Upper lobe of left lung (tissue), 6 donors: ENCODE measurements around the gene MDC1. TPM values are rescaled to one million over a fixed set of nuclear protein-coding genes. Genes with fewer than 3 reads are reported as not detected.
"Not testable (repeated sequence)": the region's sequence is repeated elsewhere in the genome, so short reads cannot be mapped to it uniquely, and the experiment has no call there.

Experiments
- ATAC-seq, 2 donors: fragments of 200-7000 bp; cut with Tn5 transposase; one replicate each; pipeline ENCODE4 v1.9.1; 2022; ENCODE audit warnings: mild to moderate bottlenecking in 2 of 2, moderate library complexity in 2 of 2; ENCODE audit not compliant: low FRiP score in 2 of 2
- DNase-seq, 2 donors: peaks; one replicate each; pipeline ENCODE4 v3.0.0-alpha.2; 2019 to 2020
- H3K27ac ChIP-seq, 4 donors: fragments of 200-600 bp; sonication (generic); one replicate each; pipeline ENCODE4 v1.5.1; 2016 to 2019
- H3K27me3 ChIP-seq, 4 donors: fragments of 200-600 bp; sonication (generic); one replicate each; pipeline ENCODE4 v1.5.1; 2017 to 2019
- H3K36me3 ChIP-seq, 4 donors: fragments of 200-600 bp; sonication (generic); one replicate each; pipeline ENCODE4 v1.5.1; 2016 to 2019
- H3K4me1 ChIP-seq, 4 donors: fragments of 200-600 bp; sonication (generic); one replicate each; pipeline ENCODE4 v1.5.1; 2018 to 2019
- H3K4me3 ChIP-seq, 4 donors: fragments of 200-600 bp; sonication (generic); one replicate each; pipeline ENCODE4 v1.5.1; 2017 to 2019; ENCODE audit warnings: mild to moderate bottlenecking in 2 of 4, moderate library complexity in 1 of 4
- H3K9me3 ChIP-seq, 4 donors: fragments of 200-600 bp; sonication (generic); one replicate each; pipeline ENCODE4 v1.5.1; 2018 to 2019
- EP300 ChIP-seq, 4 donors: sonication (generic); formaldehyde crosslinking; IDR thresholded peaks; one replicate each; pipeline ENCODE4 v1.5.1; 2017; ENCODE audit warnings: antibody characterized with exemption in 4 of 4, control low read depth in 2 of 4
- POLR2A ChIP-seq, 4 donors: fragments of 450-650 bp; IDR thresholded peaks; one replicate each; pipeline ENCODE4 v1.5.1; 2016 to 2017; ENCODE audit warnings: antibody characterized with exemption in 4 of 4, mild to moderate bottlenecking in 2 of 4
- POLR2AphosphoS5 ChIP-seq, 2 donors: sonication (generic); formaldehyde crosslinking; IDR thresholded peaks; one replicate each; pipeline ENCODE4 v1.5.1; 2017; ENCODE audit warnings: antibody characterized with exemption in 2 of 2
- WGBS, 2 donors: methylation state at CpG; one replicate each; pipeline ENCODE4 v1.1.5; 2017 to 2018; 5-methylcytosine and 5-hydroxymethylcytosine counted together
- total RNA-seq, 6 donors: library from RNA; depleted of rRNA in 4 of 6; stranded (reverse); fragments of >200 nt in 4 of 6; gene quantifications; one replicate each; pipeline versions ENCODE4 v1.1.0 to v1.2.1, GENCODE V29; 2016 to 2021
- TF ChIP-seq, protein P1 (sequence below), 6 experiments: fragments of 450-650 bp in 4 of 6; fragments of 200-600 bp in 2 of 6; sonication (generic) in 2 of 6; IDR thresholded peaks; one replicate each; pipeline ENCODE4 v1.5.1; 2016 to 2019; ENCODE audit warnings: antibody characterized with exemption in 6 of 6
- donor health status: DM: no; HTN: no; CAD: no; lungs with moderate emphysema.
- donor health status: DM: no; HTN: yes; CAD: no; lungs with severe emphysema.

The MDC1 gene
- total RNA-seq, 6 donors from 2014 or later: 13.5 to 33.5 (median 24.2) TPM

DNA sequence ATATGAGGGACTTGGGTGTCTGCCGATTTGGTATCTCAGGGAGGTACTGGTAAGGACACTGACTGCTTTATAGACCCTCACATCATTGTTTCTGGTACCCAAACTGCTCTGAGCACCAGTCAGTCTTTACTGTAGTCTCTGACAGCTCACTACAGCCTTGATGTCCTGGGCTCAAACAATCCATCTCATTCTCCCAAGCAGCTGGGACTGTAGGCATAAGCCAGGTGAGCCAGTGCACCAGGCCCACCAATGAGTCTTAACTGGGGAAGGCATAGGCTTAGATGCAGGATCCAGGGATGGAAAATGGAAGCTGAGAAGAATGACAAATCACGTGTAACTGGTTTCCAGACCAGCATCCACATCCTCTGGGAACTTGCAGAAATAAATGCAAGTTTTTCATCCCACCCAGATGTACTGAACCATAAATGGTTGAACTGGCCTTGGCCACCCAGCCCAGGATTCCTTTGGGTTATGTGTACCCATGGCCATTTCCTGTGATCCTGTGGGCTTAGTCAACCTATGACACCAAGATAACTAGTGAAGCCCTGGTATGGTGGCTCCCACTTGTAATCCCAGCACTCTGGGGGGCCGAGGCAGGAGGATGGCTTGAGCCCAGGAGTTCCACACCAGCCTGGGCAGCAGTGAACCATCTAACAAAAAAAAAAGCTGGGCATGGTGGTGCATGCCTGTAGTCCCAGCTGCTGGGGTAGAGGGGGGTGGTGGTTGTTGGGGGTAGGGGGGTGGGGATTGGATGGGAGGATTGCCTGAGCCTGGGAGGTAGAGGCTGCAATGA lies 8.8 kb upstream of the MDC1 start:
- Histone ChIP-seq H3K27ac (peak overlapping the region in 2 of 4 donors; percentile 30 to 32), H3K27me3 (no peaks in the 10 kb centered on the region), H3K9me3 (no peaks in the 10 kb centered on the region), H3K4me1 (peaks cover 18 to 49% (median 37%) of the 10 kb centered on the region in 4 donors), H3K36me3 (peaks cover 40 to 88% (median 69%) of the 10 kb centered on the region in 4 donors), H3K4me3 (no peak overlapping the region)
- TF ChIP-seq EP300 (IDR thresholded peaks at IDR 0.05) (no peak), POLR2AphosphoS5 (IDR thresholded peaks at IDR 0.05) (no peak), POLR2A (IDR thresholded peaks at IDR 0.05) (no peak)
- TF ChIP-seq, protein P1, sequence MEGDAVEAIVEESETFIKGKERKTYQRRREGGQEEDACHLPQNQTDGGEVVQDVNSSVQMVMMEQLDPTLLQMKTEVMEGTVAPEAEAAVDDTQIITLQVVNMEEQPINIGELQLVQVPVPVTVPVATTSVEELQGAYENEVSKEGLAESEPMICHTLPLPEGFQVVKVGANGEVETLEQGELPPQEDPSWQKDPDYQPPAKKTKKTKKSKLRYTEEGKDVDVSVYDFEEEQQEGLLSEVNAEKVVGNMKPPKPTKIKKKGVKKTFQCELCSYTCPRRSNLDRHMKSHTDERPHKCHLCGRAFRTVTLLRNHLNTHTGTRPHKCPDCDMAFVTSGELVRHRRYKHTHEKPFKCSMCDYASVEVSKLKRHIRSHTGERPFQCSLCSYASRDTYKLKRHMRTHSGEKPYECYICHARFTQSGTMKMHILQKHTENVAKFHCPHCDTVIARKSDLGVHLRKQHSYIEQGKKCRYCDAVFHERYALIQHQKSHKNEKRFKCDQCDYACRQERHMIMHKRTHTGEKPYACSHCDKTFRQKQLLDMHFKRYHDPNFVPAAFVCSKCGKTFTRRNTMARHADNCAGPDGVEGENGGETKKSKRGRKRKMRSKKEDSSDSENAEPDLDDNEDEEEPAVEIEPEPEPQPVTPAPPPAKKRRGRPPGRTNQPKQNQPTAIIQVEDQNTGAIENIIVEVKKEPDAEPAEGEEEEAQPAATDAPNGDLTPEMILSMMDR (IDR thresholded peaks at IDR 0.05): no peak
- 53 to 59% methylated on average over 2 to 3 of the region's 3 CpGs for WGBS, 2 donors
- no peak for ATAC-seq
- no peak for DNase-seq

DNA sequence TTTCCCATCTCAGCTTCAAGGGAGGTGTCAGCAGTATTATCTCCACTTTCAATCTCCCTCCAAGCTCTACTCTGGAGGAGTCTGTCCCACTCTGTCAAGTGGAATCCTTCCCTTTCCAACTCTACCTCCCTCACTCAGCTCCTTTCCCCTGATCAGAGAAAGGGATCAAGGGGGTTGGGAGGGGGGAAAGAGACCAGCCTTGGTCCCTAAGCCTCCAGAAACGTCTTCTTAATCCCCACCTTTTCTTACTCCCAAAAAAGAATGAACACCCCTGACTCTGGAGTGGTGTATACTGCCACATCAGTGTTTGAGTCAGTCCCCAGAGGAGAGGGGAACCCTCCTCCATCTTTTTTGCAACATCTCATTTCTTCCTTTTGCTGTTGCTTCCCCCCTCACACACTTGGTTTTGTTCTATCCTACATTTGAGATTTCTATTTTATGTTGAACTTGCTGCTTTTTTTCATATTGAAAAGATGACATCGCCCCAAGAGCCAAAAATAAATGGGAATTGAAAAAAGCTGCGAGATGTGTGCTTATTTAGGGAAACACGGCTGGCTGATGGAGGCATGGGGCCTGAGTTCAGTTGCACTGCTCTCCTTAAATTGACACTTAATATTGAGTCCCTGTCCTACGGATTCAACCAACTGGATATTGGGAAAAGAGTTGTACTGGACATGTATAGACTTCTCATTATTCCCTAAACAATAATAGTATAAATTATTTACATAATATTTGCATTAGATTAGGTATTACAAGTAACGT lies 8.0 kb upstream of the MDC1 start:
- Histone ChIP-seq H3K36me3 (peaks cover 38 to 80% (median 63%) of the 10 kb centered on the region in 4 donors), H3K4me1 (peaks cover 12 to 41% (median 30%) of the 10 kb centered on the region in 4 donors), H3K9me3 (no peaks in the 10 kb centered on the region), H3K4me3 (no peak overlapping the region), H3K27ac (peak overlapping the region in 1 of 4 donors; percentile 30), H3K27me3 (no peaks in the 10 kb centered on the region)
- ATAC-seq: no peak
- WGBS, 2 donors: 50% methylated on average over 6 of the region's 6 CpGs
- TF ChIP-seq, protein P1 (IDR thresholded peaks at IDR 0.05): no peak
- TF ChIP-seq EP300 (IDR thresholded peaks at IDR 0.05): no peak
- no peak for TF ChIP-seq POLR2AphosphoS5 (IDR thresholded peaks at IDR 0.05)
- no peak for TF ChIP-seq POLR2A (IDR thresholded peaks at IDR 0.05)
- no peak for DNase-seq

DNA sequence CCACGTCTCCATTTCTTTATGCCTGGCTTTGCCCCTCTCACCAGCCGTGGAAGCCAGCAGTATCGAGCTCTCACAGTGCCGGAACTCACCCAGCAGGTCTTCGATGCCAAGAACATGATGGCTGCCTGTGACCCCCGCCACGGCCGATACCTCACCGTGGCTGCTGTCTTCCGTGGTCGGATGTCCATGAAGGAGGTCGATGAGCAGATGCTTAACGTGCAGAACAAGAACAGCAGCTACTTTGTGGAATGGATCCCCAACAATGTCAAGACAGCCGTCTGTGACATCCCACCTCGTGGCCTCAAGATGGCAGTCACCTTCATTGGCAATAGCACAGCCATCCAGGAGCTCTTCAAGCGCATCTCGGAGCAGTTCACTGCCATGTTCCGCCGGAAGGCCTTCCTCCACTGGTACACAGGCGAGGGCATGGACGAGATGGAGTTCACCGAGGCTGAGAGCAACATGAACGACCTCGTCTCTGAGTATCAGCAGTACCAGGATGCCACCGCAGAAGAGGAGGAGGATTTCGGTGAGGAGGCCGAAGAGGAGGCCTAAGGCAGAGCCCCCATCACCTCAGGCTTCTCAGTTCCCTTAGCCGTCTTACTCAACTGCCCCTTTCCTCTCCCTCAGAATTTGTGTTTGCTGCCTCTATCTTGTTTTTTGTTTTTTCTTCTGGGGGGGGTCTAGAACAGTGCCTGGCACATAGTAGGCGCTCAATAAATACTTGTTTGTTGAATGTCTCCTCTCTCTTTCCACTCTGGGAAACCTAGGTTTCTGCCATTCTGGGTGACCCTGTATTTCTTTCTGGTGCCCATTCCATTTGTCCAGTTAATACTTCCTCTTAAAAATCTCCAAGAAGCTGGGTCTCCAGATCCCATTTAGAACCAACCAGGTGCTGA lies 7.0 kb upstream of the MDC1 start:
- Histone ChIP-seq H3K27ac (peak overlapping the region in 2 of 4 donors; percentile 13 to 32), H3K36me3 (peaks cover 29 to 70% (median 53%) of the 10 kb centered on the region in 4 donors), H3K4me1 (peaks cover 18 to 48% (median 37%) of the 10 kb centered on the region in 4 donors)
- not testable (repeated sequence) for H3K27me3 ChIP-seq, H3K9me3 ChIP-seq, DNase-seq, H3K4me3 ChIP-seq, ATAC-seq
- WGBS, 2 donors: 64 to 67% methylated on average over 17 to 29 of the region's 29 CpGs

DNA sequence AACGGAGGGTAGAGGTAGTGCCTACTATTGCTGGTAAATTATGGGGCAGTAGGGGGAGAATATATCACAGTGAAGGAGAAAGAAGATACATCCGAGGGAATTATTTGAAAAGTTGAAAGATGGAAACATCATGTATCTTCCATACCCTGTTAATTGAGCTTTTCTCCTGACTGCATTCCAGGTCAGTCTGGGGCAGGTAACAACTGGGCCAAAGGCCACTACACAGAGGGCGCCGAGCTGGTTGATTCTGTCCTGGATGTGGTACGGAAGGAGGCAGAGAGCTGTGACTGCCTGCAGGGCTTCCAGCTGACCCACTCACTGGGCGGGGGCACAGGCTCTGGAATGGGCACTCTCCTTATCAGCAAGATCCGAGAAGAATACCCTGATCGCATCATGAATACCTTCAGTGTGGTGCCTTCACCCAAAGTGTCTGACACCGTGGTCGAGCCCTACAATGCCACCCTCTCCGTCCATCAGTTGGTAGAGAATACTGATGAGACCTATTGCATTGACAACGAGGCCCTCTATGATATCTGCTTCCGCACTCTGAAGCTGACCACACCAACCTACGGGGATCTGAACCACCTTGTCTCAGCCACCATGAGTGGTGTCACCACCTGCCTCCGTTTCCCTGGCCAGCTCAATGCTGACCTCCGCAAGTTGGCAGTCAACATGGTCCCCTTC lies 6.2 kb upstream of the MDC1 start:
- Histone ChIP-seq H3K36me3 (peaks cover 28 to 62% (median 47%) of the 10 kb centered on the region in 4 donors), H3K4me3 (peak overlapping the region in 1 of 4 donors; percentile 87), H3K4me1 (peaks cover 26 to 56% (median 45%) of the 10 kb centered on the region in 4 donors), H3K27ac (peak overlapping the region in 1 of 4 donors; percentile 91)
- ATAC-seq, H3K9me3 ChIP-seq, DNase-seq, H3K27me3 ChIP-seq: not testable (repeated sequence)
- WGBS, 2 donors: 70 to 74% methylated on average over 13 to 16 of the region's 16 CpGs
